ENCODE data around the gene INTS1.

INTS1 gene

GRCh38 chr7:1493129-1493528, 11.1 kb downstream of the INTS1 start:
- in situ Hi-C loops (cut with HindIII; ENCODE audit: low sequenced_read_pairs), result no loop called here
- TF ChIP-seq CTCF (IDR thresholded peaks at IDR 0.05; ENCODE audit: low read depth, low read length), result no peak
- DNase-seq (ENCODE audit: low read depth, low spot score), result no peak
- no peak overlapping the region for H3K4me3 ChIP-seq (ENCODE audit: low read depth, low read length)

- in situ Hi-C loops (cut with HindIII; ENCODE audit: low sequenced_read_pairs), result no loop called here
- no peak for TF ChIP-seq CTCF (IDR thresholded peaks at IDR 0.05; ENCODE audit: low read depth, low read length)
- H3K4me3 ChIP-seq (ENCODE audit: low read depth, low read length), result no peak overlapping the region
- no peak for DNase-seq (ENCODE audit: low read depth, low spot score)
These were observed 11.5 kb downstream of the INTS1 start for GRCh38 chr7:1492640-1493039.

DNA sequence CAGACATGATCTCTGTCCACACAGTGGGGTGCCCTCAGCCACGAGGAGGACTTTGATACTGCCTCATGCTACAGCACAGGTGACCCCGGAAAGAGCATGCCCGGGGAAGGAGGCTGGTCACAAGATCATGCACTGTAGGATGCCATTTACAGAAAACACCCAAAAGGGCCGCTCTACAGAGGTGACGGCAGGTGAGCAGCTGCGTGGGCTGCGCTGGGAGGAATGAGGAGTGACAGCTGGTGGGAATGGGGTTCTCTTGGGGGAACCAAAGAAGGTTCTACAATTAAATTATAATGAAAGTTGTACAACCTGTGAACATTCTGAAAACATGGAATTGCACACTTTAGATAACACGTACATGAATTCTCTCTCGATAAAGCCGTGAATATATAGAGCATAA, 12.0 kb downstream of the INTS1 start:
- DNase-seq (ENCODE audit: low read depth, low spot score), result no peak
- no peak for TF ChIP-seq CTCF (IDR thresholded peaks at IDR 0.05; ENCODE audit: low read depth, low read length)
- in situ Hi-C loops (cut with HindIII; ENCODE audit: low sequenced_read_pairs), result no loop called here
- H3K4me3 ChIP-seq (ENCODE audit: low read depth, low read length), result no peak overlapping the region

DNA sequence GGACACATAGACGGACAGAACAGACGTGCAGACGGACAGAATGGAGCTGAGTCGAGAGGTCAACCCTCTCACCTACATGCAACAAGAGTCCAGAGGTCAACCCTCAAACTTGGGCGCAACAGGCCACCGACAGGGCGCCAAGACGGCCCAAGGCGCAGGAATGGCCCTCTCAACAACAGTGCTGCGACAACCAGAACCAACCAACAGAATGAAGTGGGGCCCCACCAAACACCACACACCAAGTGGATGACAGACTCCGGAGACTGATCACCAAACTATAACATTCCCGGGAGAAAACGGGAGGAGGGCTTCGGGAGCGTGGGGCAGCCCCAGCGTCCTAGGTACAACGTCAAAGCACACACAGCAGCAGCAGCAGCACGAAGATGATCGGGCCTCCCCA, 13.4 kb downstream of the INTS1 start:
- in situ Hi-C loops (cut with HindIII; ENCODE audit: low sequenced_read_pairs), result no loop called here
- DNase-seq (ENCODE audit: low read depth, low spot score), result no peak
- TF ChIP-seq CTCF (IDR thresholded peaks at IDR 0.05; ENCODE audit: low read depth, low read length), result no peak
- no peak overlapping the region for H3K4me3 ChIP-seq (ENCODE audit: low read depth, low read length)

- no peak for TF ChIP-seq CTCF (IDR thresholded peaks at IDR 0.05; ENCODE audit: low read depth, low read length)
- in situ Hi-C loops (cut with HindIII; ENCODE audit: low sequenced_read_pairs), result no loop called here
- no peak for DNase-seq (ENCODE audit: low read depth, low spot score)
- no peak overlapping the region for H3K4me3 ChIP-seq (ENCODE audit: low read depth, low read length)
These were observed 14.9 kb downstream of the INTS1 start for GRCh38 chr7:1489336-1489735.

DNA sequence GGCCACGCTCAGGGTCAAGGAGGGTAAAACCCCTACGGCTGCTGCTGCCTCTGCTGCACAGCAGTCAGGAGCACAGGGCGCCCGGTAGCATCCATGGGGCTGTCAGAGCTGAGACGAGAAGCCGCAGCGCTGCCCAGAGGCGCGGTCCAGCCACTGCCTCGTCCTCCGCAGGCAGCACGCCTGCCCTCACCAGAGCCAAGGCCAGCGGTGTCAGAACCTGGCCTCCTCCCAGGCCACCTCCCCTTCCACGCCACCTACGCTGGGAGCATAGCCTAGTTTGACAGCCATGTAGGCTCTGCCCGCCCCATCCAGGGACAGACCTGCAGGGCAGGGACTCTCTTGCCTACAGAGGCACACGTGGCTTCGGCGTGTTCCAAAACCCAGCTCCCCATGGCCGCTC, 16.2 kb downstream of the INTS1 start:
- no peak for TF ChIP-seq CTCF (IDR thresholded peaks at IDR 0.05; ENCODE audit: low read depth, low read length)
- no peak overlapping the region for H3K4me3 ChIP-seq (ENCODE audit: low read depth, low read length)
- no peak for DNase-seq (ENCODE audit: low read depth, low spot score)
- in situ Hi-C loops (cut with HindIII; ENCODE audit: low sequenced_read_pairs), result no loop called here

GRCh38 chr7:1487466-1487865, 16.7 kb downstream of the INTS1 start:
- in situ Hi-C loops (cut with HindIII; ENCODE audit: low sequenced_read_pairs), result no loop called here
- no peak overlapping the region for H3K4me3 ChIP-seq (ENCODE audit: low read depth, low read length)
- TF ChIP-seq CTCF (IDR thresholded peaks at IDR 0.05; ENCODE audit: low read depth, low read length), result no peak
- DNase-seq (ENCODE audit: low read depth, low spot score), result no peak

Data from astrocyte of the spinal cord (primary cell).